Measurements from ENCODE around the gene OPRD1. TPM values are rescaled to one million over a fixed set of nuclear protein-coding genes. Genes with fewer than 3 reads are reported as not detected.
A peak's percentile ranks its signal among the peaks of the same experiment; 100 is the strongest.
"Not testable (repeated sequence)": the region's sequence is repeated elsewhere in the genome, so short reads cannot be mapped to it uniquely, and the experiment has no call there.

Gene OPRD1
- polyA plus RNA-seq, 3 donors = 0.33 to 0.43 (median 0.36) TPM

- DNase-seq = no peak
Observed at GRCh38 chr1:28845786-28846543, 34.0 kb downstream of the OPRD1 start.

GRCh38 chr1:28847207-28847606, 35.2 kb downstream of the OPRD1 start:
- not testable (repeated sequence) for DNase-seq

GRCh38 chr1:28848416-28848815, 36.4 kb downstream of the OPRD1 start:
- DNase-seq = no peak

GRCh38 chr1:28853093-28853742, 41.2 kb downstream of the OPRD1 start:
- no peak for DNase-seq

GRCh38 chr1:28854406-28854805, 42.4 kb downstream of the OPRD1 start:
- DNase-seq = not testable (repeated sequence)

- DNase-seq = no peak
Observed at GRCh38 chr1:28855046-28855445, 43.1 kb downstream of the OPRD1 start.

- no peak for DNase-seq
Observed at GRCh38 chr1:28855469-28855951, 43.5 kb downstream of the OPRD1 start.

GRCh38 chr1:28855969-28856368, 44.0 kb downstream of the OPRD1 start:
- DNase-seq = no peak

- peak; percentile 65 for DNase-seq
Observed at GRCh38 chr1:28860332-28861073, 48.5 kb downstream of the OPRD1 start.

GRCh38 chr1:28862571-28863403, 50.8 kb downstream of the OPRD1 start:
- DNase-seq = no peak

- no peak for DNase-seq
Observed at GRCh38 chr1:28864695-28865094, 52.7 kb downstream of the OPRD1 start.

GRCh38 chr1:28865997-28866650, 54.2 kb downstream of the OPRD1 start:
- DNase-seq = no peak

GRCh38 chr1:28867850-28868249, 55.9 kb downstream of the OPRD1 start:
- no peak for DNase-seq

GRCh38 chr1:28869952-28870351, 58.0 kb downstream of the OPRD1 start:
- no peak for DNase-seq

GRCh38 chr1:28871631-28872401, 59.8 kb downstream of the OPRD1 start:
- no peak for DNase-seq

GRCh38 chr1:28875134-28875533, 63.2 kb downstream of the OPRD1 start:
- DNase-seq = not testable (repeated sequence)

- peak; percentile 76 for DNase-seq
Observed at GRCh38 chr1:28877132-28877781, 65.3 kb downstream of the OPRD1 start.

- no peak for DNase-seq
Observed at GRCh38 chr1:28878796-28879195, 66.8 kb downstream of the OPRD1 start.

GRCh38 chr1:28882009-28882628, 70.1 kb downstream of the OPRD1 start:
- peak; percentile 86 for DNase-seq
